GM23248 (cell line): ENCODE results near the gene WFDC5.

Experiments used
- EZH2 ChIP-seq: fragments of 200-600 bp; sonication (generic); IDR thresholded peaks from 2 replicates; pipeline ENCODE4 v1.6.1; 2018; ENCODE audit warnings: antibody characterized with exemption, mild to moderate bottlenecking; ENCODE audit not compliant: insufficient read depth, poor library complexity, severe bottlenecking
- EZH2phosphoT487 ChIP-seq: fragments of 200-600 bp; sonication (generic); IDR thresholded peaks from 2 replicates; pipeline ENCODE4 v1.6.1; 2018; ENCODE audit warnings: antibody characterized with exemption, moderate library complexity, mild to moderate bottlenecking, low read depth; ENCODE audit not compliant: insufficient read depth

- TF ChIP-seq EZH2 = no peak
- no peak for TF ChIP-seq EZH2phosphoT487
Observed at GRCh38 chr20:45136911-45137310, 21.9 kb upstream of the WFDC5 start.
